HG03175 (cell line): ENCODE data around the gene ITGA2.
A peak's percentile ranks its signal among the peaks of the same experiment; 100 is the strongest.

ENCODE experiments used
- ATAC-seq: cut with Tn5 transposase; IDR thresholded peaks from one replicate; pipeline ENCODE4 v1.9.1; 2021; ENCODE audit warnings: mild to moderate bottlenecking, moderate library complexity; ENCODE audit not compliant: unreplicated experiment

The ITGA2 gene

DNA sequence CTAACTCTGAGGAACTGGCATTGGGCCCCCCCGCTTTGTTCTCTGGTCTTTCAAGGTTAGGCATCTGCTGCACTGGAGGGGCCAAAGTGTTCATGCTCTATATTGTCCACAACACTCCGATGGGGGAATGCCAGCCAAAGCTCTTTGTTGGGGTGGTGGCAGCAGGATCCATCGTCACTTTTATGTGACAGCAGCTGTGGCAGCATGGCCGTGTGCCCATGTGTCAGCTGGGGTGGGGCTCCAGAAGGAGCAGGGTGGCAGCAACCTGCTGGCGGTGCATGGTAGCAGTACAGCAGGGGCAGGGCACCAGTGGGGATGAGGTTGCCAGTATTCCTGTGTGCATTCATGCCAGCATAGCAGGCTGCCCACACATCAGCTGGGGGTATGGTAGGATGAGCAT, 28.2 kb downstream of the ITGA2 start:
- no peak for ATAC-seq

DNA sequence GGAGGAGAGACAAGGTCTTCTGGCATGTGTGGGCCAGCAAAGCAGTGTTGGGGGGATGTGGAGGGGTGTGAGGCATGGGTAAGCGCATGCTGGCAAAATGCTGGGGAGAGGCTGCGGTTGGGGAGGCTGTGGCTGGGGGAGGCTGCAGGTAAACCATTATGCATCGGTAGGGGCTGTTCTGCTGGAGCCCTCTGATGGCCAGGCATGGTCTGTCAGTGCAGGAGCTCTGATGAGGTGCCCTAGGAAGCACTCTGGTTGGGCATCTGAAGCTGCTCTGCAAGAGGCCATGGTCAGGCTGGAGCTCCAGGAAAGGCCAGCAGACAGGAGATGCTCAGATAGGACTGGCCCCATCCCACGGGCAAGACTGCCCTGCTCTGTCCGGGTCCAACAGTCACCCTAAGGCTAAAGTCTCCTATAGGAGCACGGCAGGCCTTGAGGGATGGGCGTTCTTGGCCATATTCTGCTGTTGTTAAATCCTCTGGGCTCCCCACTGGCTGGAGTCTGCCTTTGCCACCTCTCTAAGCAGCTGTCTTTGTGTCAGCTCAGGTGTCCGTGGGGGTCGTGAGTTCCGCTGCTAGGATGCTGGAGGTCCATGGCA, 28.7 kb downstream of the ITGA2 start:
- ATAC-seq = no peak

DNA sequence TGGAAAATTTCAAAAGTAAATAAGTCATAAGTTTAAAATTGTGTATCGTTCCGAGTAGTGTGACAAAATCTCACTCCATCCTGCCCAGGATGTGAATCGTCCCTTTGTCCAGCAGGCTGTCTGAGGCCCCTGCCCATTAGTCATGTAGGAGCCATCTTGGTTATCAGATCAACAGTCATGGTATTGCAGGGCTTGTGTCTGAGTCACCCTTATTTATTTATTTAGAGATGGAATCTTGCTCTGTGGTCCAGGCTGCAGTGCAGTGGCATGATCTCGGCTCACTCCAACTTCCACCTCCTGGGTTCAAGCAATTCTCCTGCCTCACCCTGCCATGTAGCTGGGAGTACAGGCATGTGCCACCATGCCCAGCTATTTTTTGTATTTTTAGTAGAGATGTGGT, 30.2 kb downstream of the ITGA2 start:
- no peak for ATAC-seq

DNA sequence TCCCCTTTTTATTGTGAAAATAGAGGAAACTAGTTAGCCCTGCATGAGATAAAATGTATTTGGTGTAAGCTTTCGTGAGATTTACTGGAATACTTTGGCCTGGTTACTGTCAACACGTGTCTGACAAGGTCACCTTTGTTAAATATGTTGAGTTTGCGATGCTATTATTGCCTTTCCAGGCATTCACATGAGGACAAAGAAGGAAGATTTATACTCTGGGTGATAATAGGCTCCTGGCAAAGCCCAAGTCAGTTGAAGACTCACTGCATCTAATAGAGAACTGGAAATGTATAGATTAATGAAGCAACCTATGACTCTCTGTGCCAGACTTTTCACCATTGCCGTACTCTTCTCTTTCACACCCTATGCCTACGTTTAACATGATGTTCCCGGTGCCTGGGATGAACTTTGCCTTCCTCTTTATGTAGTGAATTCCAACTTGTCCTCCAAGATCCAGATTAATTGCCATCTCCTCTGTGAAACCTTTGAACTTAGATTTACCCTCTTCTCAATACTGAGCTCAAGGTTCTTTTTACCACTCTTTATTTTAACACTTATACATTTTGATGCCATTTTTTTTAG, 33.9 kb downstream of the ITGA2 start:
- ATAC-seq = no peak

DNA sequence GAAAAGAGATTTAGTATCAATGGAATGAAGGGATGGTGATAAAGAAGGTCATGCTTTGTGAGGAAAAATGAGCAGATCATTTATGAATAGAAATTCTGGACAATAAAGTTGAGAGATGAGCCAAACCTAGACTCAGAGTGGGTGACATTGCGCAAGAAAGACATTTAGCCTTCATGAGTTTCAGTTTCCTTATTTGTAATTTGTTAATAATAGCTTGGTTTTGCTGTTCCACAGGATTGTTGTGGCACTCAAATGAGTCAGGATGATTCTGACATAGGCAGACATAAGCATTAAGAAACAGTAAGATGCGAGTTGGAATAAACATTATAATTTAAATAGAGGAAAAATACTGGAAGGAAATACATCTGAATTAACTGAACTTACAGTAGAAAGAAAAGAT, 34.8 kb downstream of the ITGA2 start:
- peak; percentile 79 for ATAC-seq

DNA sequence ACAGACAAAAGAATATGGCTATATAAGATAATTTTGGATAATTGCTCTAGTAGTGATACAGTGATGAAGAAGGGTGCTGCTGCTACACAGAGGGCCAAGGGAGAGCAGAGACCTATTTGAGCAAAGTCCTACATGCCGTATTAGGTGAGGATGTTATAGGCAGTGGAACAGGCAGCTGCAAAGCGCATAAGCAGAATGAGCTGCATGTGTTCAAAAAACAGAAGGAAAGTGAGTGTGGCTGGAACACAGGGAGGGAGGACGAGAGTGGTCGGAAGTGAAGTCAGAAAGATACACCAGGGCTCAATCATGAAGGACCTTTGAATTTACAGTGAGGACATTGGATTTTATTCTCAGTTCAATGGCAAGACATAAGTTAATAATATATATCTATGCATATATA, 35.4 kb downstream of the ITGA2 start:
- no peak for ATAC-seq

DNA sequence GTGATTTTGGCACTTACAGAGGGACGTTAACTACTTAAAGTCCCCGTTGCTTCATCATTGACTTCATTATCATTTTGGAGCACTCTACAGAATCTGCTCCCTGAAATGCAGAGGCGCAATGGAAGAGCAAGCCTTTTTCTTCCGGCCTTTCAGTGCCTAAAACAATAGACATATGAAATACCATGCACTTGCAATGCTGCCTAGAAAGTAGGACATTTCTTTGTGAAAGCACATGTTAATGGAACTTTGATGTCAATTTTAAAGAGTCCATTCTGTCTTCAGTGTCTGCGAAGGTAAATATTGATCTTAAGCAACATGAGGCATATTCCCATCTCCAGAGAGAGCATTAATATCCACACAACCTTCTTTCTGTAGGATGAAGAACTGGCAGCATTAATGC, 36.3 kb downstream of the ITGA2 start:
- ATAC-seq = no peak

DNA sequence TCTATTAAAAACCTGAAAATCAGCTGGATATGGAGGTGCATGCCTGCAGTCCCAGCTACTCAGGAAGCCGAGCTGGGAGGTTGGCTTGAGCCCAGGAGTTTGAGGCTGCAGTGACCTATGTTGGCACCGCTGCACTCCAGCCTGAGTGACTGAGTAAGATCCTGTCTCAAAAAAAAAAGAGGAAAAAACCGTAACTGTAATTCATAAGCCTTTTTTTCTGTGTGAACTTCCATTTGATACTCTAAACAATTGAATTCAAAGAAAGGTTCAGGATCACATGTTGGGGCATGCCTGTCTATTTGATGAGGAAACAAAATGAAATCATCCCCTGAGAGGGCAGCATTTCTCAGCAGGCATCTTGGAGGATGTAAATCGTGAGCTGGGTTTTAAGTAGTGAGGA, 38.8 kb downstream of the ITGA2 start:
- ATAC-seq = no peak

DNA sequence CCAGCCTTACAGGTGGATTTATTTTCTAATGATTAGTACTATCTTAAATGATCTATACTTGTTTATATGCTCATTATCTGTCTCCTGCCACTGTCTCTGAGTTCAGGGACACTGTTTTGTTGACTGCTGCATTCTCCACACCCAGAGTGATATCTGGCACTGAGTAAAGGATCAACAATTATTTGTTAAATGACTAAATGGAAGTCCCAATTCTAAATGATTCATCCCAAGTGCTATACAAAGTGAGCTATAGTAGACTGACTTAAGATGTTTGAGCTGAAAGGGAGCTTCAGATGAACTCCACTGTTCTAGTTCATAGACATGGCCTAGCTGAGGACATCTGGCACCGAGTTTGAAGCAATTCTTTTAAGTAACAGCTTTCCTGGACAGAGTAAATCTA, 40.5 kb downstream of the ITGA2 start:
- ATAC-seq = no peak

DNA sequence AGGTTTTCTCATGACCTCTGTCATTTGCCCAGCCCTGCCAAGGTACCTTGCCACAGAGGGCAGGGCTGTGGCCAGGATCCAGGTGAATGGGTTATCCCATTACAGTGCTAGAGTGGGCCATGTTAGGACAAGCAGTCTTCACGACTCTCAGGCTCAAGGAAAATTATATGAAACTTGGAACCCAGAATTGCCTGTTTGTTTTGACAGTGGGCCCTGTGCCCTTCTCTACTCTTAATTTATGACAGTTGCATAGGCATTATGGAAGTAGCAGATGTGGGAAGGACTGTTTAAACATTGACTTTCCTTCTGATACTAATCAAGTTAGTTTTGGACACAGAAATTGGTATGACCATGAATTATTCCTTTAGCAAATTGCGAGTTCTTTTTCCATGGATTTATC, 41.7 kb downstream of the ITGA2 start:
- no peak for ATAC-seq

DNA sequence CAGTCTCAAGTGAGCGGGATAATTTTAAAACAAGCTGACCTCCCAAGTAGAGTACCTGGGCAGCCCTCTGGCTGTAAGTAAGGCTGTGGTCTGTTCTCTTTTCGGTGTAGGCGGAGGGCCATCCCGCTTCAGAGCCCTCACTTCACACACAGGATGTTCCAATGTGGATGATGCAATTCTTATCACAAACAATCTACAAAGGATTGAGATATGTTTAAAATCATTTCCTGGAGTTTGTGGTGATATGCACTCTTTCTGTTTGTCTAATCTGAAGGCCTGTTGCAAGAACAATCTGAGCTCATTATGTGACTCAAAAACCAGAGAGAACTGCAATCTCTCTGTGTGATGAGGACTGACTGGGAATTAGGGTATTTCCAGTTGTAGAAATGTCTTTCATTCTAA, 42.5 kb downstream of the ITGA2 start:
- ATAC-seq = no peak

DNA sequence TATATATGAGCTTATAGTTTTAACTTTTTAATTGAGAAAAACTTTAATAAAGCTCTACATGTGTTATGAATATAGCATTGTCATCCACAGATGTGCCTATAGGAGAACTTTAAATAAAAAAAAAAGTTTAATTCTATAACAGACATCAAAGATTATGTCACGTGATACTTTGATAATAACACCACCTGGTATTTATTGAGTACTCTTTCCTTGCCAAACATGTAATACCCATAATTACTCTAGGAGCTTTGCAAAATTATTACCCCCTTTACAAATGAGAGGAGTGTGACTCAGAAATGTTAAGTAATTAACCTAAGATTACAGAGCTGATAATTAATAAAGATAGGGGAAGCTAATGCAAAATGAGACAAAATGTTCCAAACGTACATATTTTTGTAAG, 43.0 kb downstream of the ITGA2 start:
- no peak for ATAC-seq

DNA sequence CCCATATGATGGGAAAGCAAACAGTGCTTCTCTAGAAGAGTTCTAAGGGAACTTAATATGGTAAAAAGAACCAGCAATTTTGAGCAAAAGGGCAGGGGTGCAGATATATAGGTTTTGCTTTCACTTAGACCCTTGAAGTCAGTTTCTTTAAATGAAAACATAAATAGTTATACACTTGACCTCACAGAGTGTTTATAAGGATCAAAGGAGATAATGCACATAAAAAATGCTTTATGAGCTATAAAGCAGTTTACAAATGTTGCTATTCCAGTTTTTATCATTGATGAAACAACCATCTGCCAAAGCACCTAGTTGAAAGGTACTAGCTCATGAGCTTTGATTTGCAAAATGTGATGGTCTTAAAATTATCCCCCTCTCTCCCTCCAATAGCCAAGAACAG, 45.7 kb downstream of the ITGA2 start:
- no peak for ATAC-seq

DNA sequence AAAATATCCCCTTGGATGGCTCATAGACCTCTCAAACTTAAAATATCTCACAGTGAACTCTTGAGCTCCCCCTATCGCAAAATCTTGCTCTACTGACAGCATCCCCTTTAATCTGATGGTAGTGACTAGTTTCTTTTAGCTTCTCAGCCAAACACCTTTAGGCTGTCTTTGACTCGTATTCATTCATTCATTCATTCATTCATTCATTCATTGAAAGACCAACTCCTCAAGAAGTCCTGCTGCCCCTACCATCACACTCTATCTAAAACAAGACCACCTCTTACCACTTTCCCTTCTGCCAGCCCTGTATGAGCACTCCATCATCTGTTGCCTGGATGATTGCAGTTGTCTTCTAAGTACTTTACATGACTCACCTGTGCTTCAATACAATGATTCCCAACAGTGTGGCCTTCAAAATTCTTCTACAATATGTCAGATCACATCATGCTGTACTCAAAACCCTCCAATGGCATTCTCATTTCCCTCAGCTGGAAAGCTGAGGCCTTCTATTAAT, 46.8 kb downstream of the ITGA2 start:
- ATAC-seq = no peak

DNA sequence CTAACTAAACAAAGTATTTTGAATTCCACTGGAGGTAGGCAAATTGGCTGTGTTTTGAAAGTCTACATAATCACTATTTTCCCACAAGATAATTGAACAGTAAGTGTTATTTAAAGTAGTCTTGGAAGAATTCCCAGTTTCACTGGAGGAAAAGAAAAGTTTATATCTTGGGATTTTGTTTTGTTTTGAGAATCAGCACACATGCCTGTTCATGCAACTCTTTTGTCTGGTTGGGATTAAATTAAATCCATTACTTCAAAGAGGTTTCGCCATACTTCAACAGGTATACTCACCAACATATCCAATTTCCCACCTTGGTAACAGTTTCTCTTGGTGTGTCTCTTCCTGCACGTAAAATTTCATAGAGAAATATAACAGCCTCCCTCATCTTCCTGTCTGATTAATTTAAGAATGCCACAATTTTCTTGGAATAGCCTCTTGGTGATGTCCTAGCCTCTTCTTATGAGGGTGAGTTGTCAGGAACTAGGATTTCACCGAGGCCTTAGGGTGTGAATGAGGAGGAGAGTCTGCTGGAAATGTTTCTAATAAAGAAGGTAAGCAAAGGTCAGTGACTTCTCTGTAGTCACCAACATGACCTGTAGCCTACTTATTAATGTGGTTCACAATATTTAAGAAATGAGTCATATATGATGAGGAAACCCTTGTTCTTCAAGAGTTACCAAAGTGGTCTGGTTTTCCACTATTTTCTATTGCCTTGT, 48.1 kb downstream of the ITGA2 start:
- no peak for ATAC-seq

DNA sequence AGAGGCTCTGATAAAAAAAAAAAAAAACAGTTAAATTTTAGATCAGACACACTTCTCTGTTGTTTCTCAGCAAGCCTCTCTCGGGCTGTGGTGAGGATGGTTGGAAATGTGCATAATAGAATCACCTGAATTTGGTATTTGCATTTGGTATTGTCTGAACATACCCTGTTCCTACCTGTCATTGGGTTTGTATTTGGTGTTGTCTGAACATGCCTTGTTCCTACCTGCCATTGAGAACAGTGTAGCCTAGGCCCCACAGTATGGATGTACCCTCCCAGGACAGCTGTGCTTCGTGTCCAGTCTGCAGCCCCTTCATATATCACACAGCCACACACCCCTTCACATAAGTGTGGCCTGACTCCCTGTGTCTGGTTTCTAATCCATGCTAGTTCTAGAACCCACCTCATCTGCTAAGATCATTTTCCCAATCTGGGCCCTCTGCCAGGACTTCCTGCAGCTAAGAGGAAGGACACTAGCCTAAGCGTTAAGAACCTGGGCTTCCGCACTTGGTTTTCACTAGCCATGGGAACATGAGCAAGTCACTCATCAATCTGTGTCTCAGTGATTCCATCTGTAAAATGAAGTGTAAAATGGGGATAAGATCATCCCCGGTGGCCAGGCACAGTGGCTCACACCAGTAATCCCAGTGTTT, 49.2 kb downstream of the ITGA2 start:
- no peak for ATAC-seq

DNA sequence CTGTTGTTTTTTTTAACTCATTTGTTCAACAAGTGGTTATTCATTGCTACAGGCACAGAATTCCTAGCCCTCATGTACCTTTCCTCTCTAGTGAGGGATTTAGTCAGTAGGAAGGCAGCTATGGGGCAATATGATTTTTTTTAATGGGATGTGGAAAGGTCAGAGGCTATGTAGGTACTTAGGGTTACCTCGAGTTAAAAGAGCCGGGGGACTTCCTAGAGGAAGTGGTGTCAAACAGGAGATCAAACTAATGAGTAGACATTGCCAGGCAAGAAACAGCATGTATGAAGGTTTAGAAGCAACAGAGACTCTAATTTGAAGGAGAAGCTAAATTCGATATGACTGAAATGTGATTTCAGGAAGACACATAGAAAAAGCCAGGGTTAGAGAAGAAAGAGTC, 50.7 kb downstream of the ITGA2 start:
- ATAC-seq = no peak

DNA sequence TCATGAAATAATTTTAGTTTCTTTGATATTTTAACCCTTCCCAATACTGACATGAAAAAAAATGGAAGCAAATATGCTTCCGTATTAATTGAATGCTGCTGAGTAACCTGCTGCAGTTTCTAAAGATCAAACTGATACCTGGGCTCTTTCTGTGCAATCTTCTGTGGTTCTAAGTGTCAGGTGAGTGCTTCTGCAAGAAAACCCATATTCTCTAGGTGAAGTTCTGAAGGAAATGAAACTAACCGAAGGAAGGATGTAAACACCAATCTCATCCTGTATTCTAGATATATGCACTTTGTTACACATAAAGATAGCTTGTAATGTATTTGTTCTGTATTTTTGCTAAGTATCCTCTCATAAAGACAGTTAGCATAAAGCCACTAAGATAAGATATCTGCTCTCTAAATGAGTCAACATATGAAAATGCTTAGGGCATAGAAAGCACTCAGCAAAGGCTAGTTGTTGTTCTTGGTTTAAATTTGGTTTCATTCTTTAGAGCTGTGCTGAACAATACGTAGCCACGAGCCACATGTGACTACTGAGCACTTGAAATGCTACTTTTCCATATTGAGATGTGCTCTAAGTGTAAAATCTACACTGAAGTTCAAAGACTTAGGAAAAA, 52.0 kb downstream of the ITGA2 start:
- peak; percentile 95 for ATAC-seq

DNA sequence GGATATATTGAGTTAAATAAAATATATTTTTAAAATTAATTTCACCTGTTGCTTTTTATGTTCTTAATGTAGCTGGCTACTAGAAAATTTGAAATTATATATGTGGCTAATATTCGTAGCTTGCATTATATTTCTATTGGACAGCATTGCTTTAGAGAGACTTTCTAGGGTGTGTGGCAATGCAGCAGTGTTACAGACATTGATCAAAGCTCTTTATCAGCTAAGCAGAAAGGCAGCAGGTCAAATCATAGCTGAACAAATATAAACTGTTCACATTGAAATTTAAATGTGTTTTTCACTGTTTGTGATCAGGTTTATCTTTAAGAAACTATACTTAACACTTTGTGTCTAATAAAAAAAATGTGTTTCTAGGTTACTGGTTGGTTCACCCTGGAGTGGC, 52.6 kb downstream of the ITGA2 start:
- ATAC-seq = no peak

DNA sequence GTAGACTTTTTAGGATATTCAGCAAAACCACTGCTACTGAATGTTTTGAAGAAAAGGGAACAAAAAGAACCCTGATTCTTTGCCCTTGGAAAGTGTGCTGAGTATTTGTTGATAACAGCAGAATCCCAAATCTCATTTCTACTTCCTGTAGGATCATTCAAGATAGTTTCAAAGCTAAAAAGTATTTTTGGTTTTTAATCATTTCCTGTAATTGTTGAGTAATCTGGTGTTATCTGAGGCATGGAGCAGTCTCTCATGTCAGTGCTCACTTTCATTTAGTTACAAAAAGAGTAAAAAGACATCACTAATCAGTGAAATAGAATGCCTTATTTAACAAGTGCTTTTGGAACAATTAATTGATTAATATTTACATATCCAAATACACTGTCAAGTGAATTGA, 56.1 kb downstream of the ITGA2 start:
- no peak for ATAC-seq

DNA sequence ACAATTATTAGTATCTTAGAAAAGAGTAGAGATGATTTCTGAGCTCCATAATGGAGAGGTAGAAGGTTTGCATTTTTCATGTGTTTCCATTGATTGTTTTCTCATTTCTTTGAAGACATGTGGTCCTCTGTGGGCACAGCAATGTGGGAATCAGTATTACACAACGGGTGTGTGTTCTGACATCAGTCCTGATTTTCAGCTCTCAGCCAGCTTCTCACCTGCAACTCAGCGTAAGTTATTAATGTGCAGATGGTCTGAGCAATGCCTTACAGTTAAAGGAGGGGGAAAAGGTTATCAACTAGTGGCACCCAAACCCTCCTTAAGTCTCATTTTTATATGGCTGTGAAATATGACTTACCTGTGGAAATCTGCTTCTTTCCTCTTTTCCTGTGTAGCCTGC, 59.1 kb downstream of the ITGA2 start:
- no peak for ATAC-seq

DNA sequence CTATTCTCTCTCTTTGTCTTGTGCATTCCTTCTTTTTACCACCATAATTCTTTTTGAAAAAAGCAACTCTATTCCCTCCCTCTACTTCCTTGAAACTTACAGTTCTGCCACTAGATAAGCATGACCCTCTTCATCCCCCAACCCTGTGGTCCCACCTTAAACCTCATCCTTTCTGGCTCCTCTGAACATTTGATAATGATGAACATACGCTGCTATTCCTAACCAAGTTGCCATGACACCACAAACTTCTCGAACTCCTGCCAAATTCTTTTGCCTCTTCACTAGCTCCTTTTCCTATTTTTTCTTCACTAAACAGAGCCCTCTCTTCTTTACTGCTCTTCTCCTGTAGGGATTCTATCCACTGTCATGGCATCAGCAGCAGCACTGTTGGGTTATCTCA, 63.3 kb downstream of the ITGA2 start:
- no peak for ATAC-seq
